Activated T-cell treated with anti-CD3 and anti-CD28 coated beads, Interleukin-2, amount 50 U/mL, for 4 hours (primary cell): ENCODE results near the gene SLC26A4. TPM values are rescaled to one million over a fixed set of nuclear protein-coding genes. Genes with fewer than 3 reads are reported as not detected.
A peak's percentile ranks its signal among the peaks of the same experiment; 100 is the strongest.

ENCODE experiments used
- ATAC-seq, 2 donors: fragments of 200-7000 bp; cut with Tn5 transposase; one replicate each; pipeline ENCODE4 v1.10.0; 2021
- DNase-seq: peaks from one replicate; pipeline ENCODE4 v3.0.0-alpha.2; 2020
- H3K27me3 Mint-ChIP-seq: one replicate; pipeline ENCODE4 v1.8.0; 2021; ENCODE audit warnings: low read depth, mixed read lengths
- H3K36me3 Mint-ChIP-seq: one replicate; pipeline ENCODE4 v1.8.0; 2022; ENCODE audit warnings: mixed read lengths; ENCODE audit not compliant: insufficient read depth
- H3K4me1 Mint-ChIP-seq: one replicate; pipeline ENCODE4 v1.8.0; 2021; ENCODE audit warnings: low read depth, mixed read lengths
- H3K4me3 Mint-ChIP-seq: one replicate; pipeline ENCODE4 v1.8.0; 2021; ENCODE audit warnings: mild to moderate bottlenecking, moderate library complexity, mixed read lengths
- H3K9me3 Mint-ChIP-seq: one replicate; pipeline ENCODE4 v1.8.0; 2021; ENCODE audit warnings: mixed read lengths
- total RNA-seq, 3 donors: library from RNA; stranded (reverse); gene quantifications; one replicate each; pipeline ENCODE4 v1.2.1, GENCODE V29; 2021

Gene SLC26A4
- total RNA-seq, 3 donors from 2014 or later: 0.68 to 2.0 (median 0.71) TPM

GRCh38 chr7:107725138-107725740 is 64.6 kb downstream of the SLC26A4 start:
- H3K4me1 Mint-ChIP-seq: no peaks in the 10 kb centered on the region
- H3K27me3 Mint-ChIP-seq: peaks cover 13% of the 10 kb centered on the region
- peak in 1 of 2 donors; percentile 57 for ATAC-seq
- no peaks in the 10 kb centered on the region for H3K36me3 Mint-ChIP-seq
- peak; percentile 38 for DNase-seq
- no peaks in the 10 kb centered on the region for H3K9me3 Mint-ChIP-seq
- H3K4me3 Mint-ChIP-seq: no peak overlapping the region

- Mint-ChIP-seq H3K27me3 (peaks cover 13% of the 10 kb centered on the region), H3K4me3 (no peak overlapping the region), H3K4me1 (no peaks in the 10 kb centered on the region), H3K36me3 (no peaks in the 10 kb centered on the region), H3K9me3 (no peaks in the 10 kb centered on the region)
- ATAC-seq (no peak), DNase-seq (no peak)
These were observed 65.9 kb downstream of the SLC26A4 start for GRCh38 chr7:107726356-107727130.

GRCh38 chr7:107728276-107728675 is 67.6 kb downstream of the SLC26A4 start:
- no peaks in the 10 kb centered on the region for H3K4me1 Mint-ChIP-seq
- no peak for DNase-seq
- H3K4me3 Mint-ChIP-seq: no peak overlapping the region
- peaks cover 13% of the 10 kb centered on the region for H3K27me3 Mint-ChIP-seq
- no peaks in the 10 kb centered on the region for H3K36me3 Mint-ChIP-seq
- no peaks in the 10 kb centered on the region for H3K9me3 Mint-ChIP-seq
- no peak for ATAC-seq

- ATAC-seq (peak; percentile 23 to 38), DNase-seq (no peak)
- peaks cover 5% of the 10 kb centered on the region for H3K36me3 Mint-ChIP-seq
- peak overlapping the region; percentile 98 for H3K4me3 Mint-ChIP-seq
- H3K9me3 Mint-ChIP-seq: no peaks in the 10 kb centered on the region
- H3K4me1 Mint-ChIP-seq: peaks cover 44% of the 10 kb centered on the region
- H3K27me3 Mint-ChIP-seq: no peaks in the 10 kb centered on the region
These were observed 82.3 kb downstream of the SLC26A4 start for GRCh38 chr7:107742678-107743566.

- H3K4me1 Mint-ChIP-seq: peaks cover 48% of the 10 kb centered on the region
These were observed 83.1 kb downstream of the SLC26A4 start, which contains the start of gene CBLL1 for GRCh38 chr7:107743567-107744344. TSS of gene CBLL1 (plus strand) at chr7:107744142. CDS start at chr7:107744164, 22 bp downstream.

GRCh38 chr7:107744345-107744750 is 83.7 kb downstream of the SLC26A4 start:
- Mint-ChIP-seq H3K4me1 (peaks cover 50% of the 10 kb centered on the region), H3K9me3 (no peaks in the 10 kb centered on the region), H3K36me3 (peaks cover 8% of the 10 kb centered on the region), H3K4me3 (peak overlapping the region; percentile 98), H3K27me3 (no peaks in the 10 kb centered on the region)
- DNase-seq: no peak
- peak; percentile 44 to 48 for ATAC-seq

More at GRCh38 chr7:107743567-107744344, 83.1 kb downstream of the SLC26A4 start, which contains the start of gene CBLL1:
- DNase-seq: peak; percentile 95
- peak within 1 kb of the TSS; percentile 98 for H3K4me3 Mint-ChIP-seq
- peak; percentile 94 to 96 for ATAC-seq
- H3K36me3 Mint-ChIP-seq: peaks cover 8% of the 10 kb centered on the region
- H3K27me3 Mint-ChIP-seq: no peaks in the 10 kb centered on the region
- H3K9me3 Mint-ChIP-seq: no peaks in the 10 kb centered on the region

GRCh38 chr7:107746006-107746405 is 85.4 kb downstream of the SLC26A4 start:
- H3K4me3 Mint-ChIP-seq: peak overlapping the region; percentile 98
- no peak for ATAC-seq
- peaks cover 58% of the 10 kb centered on the region for H3K4me1 Mint-ChIP-seq

GRCh38 chr7:107751113-107751512 is 90.5 kb downstream of the SLC26A4 start:
- DNase-seq: no peak
- H3K4me1 Mint-ChIP-seq: peaks cover 39% of the 10 kb centered on the region

More at GRCh38 chr7:107746006-107746405, 85.4 kb downstream of the SLC26A4 start:
- no peak for DNase-seq
- H3K9me3 Mint-ChIP-seq: no peaks in the 10 kb centered on the region
- peaks cover 14% of the 10 kb centered on the region for H3K36me3 Mint-ChIP-seq
- no peaks in the 10 kb centered on the region for H3K27me3 Mint-ChIP-seq

GRCh38 chr7:107754642-107755041 is 94.0 kb downstream of the SLC26A4 start:
- Mint-ChIP-seq H3K36me3 (peaks cover 51% of the 10 kb centered on the region), H3K4me1 (peaks cover 16% of the 10 kb centered on the region), H3K27me3 (no peaks in the 10 kb centered on the region), H3K4me3 (no peak overlapping the region), H3K9me3 (no peaks in the 10 kb centered on the region)
- no peak for ATAC-seq
- no peak for DNase-seq

More at GRCh38 chr7:107751113-107751512, 90.5 kb downstream of the SLC26A4 start:
- H3K36me3 Mint-ChIP-seq: peaks cover 35% of the 10 kb centered on the region
- no peak for ATAC-seq
- no peaks in the 10 kb centered on the region for H3K27me3 Mint-ChIP-seq
- no peaks in the 10 kb centered on the region for H3K9me3 Mint-ChIP-seq
- no peak overlapping the region for H3K4me3 Mint-ChIP-seq

- Mint-ChIP-seq H3K27me3 (no peaks in the 10 kb centered on the region), H3K4me3 (no peak overlapping the region), H3K4me1 (no peaks in the 10 kb centered on the region), H3K9me3 (no peaks in the 10 kb centered on the region), H3K36me3 (peaks cover 33% of the 10 kb centered on the region)
- DNase-seq (no peak), ATAC-seq (peak in 1 of 2 donors; percentile 34)
These were observed 98.0 kb downstream of the SLC26A4 start for GRCh38 chr7:107758667-107759066.

- peaks cover 21% of the 10 kb centered on the region for H3K4me1 Mint-ChIP-seq
- no peak for ATAC-seq
- DNase-seq: no peak
- H3K27me3 Mint-ChIP-seq: no peaks in the 10 kb centered on the region
- H3K4me3 Mint-ChIP-seq: no peak overlapping the region
- no peaks in the 10 kb centered on the region for H3K36me3 Mint-ChIP-seq
- H3K9me3 Mint-ChIP-seq: no peaks in the 10 kb centered on the region
These were observed 106.8 kb downstream of the SLC26A4 start for GRCh38 chr7:107767391-107767790.
